Measurements from ENCODE around the gene XXYLT1. TPM values are rescaled to one million over a fixed set of nuclear protein-coding genes. Genes with fewer than 3 reads are reported as not detected.

XXYLT1 gene
- total RNA-seq, 1 donor from 2014 or later: 16.4 TPM

- TF ChIP-seq, protein P1, sequence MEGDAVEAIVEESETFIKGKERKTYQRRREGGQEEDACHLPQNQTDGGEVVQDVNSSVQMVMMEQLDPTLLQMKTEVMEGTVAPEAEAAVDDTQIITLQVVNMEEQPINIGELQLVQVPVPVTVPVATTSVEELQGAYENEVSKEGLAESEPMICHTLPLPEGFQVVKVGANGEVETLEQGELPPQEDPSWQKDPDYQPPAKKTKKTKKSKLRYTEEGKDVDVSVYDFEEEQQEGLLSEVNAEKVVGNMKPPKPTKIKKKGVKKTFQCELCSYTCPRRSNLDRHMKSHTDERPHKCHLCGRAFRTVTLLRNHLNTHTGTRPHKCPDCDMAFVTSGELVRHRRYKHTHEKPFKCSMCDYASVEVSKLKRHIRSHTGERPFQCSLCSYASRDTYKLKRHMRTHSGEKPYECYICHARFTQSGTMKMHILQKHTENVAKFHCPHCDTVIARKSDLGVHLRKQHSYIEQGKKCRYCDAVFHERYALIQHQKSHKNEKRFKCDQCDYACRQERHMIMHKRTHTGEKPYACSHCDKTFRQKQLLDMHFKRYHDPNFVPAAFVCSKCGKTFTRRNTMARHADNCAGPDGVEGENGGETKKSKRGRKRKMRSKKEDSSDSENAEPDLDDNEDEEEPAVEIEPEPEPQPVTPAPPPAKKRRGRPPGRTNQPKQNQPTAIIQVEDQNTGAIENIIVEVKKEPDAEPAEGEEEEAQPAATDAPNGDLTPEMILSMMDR (conservative IDR thresholded peaks at IDR 0.05; ENCODE audit: low read depth, low read length): no peak
These were observed 110.6 kb downstream of the XXYLT1 start for GRCh38 chr3:195160257-195160898.

GRCh38 chr3:195159814-195160165 lies 111.2 kb downstream of the XXYLT1 start:
- DNase-seq (ENCODE audit: low read depth): no peak
- TF ChIP-seq, protein P1 (conservative IDR thresholded peaks at IDR 0.05; ENCODE audit: low read depth, low read length): no peak
- H3K4me3 ChIP-seq (ENCODE audit: low read depth, low read length): no peak overlapping the region

More at GRCh38 chr3:195160257-195160898, 110.6 kb downstream of the XXYLT1 start:
- no peak for DNase-seq (ENCODE audit: low read depth)
- H3K4me3 ChIP-seq (ENCODE audit: low read depth, low read length): no peak overlapping the region

DNA sequence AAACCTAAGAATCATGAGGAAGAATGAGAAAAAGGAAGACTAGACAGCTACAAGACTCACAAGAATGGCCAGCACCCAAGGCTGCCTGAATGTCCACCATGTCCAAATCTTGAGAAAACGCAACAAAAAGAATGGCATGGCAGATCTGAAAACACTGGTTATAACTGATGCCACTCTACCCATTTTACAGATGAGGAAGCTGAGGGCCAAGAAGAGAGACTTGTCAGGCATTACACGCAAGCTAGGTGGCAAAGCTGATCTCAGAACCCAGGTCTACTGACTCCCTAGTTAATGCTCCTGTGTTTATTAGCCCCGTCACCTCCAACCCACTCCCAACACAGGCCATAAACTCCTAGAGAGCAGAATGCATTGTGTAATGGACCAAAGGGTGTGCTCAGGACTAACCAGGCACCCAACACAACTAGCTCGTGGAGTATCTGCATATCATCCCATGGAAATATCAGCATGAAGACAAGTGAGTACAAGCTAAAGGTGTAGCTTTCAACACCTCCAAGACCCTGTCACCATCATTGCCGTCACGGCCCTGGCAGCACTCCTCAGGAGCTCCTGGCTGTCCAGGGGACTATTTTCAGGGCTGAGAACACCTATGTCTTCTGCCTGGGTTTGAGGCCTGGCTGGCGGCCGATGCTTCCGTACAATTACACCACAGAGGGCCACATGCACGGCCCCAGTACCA lies 111.7 kb downstream of the XXYLT1 start:
- no peak overlapping the region for H3K4me3 ChIP-seq (ENCODE audit: low read depth, low read length)
- TF ChIP-seq, protein P1 (conservative IDR thresholded peaks at IDR 0.05; ENCODE audit: low read depth, low read length): no peak
- no peak for DNase-seq (ENCODE audit: low read depth)

GRCh38 chr3:195156286-195156890 lies 114.6 kb downstream of the XXYLT1 start:
- DNase-seq (ENCODE audit: low read depth): no peak
- TF ChIP-seq, protein P1 (conservative IDR thresholded peaks at IDR 0.05; ENCODE audit: low read depth, low read length): no peak
- H3K4me3 ChIP-seq (ENCODE audit: low read depth, low read length): no peak overlapping the region

DNA sequence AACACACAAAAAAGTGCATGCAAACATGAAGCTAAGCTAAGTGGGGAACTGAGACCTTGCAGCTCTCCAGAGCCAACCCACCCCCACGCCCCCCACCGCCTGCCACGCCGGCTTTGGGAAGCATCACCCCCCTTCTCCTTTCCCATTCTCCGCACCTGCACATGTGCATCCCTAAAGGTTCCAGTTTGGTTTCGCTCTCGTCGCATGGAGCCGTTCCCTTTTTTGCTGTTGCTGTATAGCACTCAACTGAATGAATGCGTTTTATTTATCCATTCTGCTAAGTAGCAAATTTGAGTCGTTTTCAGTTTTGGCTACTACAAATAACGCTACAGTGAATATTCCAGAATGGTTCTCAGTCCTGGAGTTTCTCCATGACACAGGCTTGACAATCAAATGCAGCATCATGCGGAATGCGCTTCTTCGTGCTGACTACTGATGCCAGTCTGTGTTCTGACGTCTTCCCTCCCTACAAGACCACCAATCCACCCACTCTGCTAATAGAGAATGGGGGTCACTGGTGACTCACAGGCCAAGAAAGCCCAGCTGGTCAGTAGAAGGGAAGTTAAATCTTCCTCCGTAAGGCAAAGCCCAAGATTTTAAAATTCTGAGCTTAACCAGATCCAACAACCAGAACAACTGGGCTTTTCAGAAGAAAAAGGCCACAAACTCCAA lies 115.3 kb downstream of the XXYLT1 start:
- no peak overlapping the region for H3K4me3 ChIP-seq (ENCODE audit: low read depth, low read length)
- no peak for DNase-seq (ENCODE audit: low read depth)

GRCh38 chr3:195154793-195155535 lies 116.0 kb downstream of the XXYLT1 start:
- TF ChIP-seq, protein P1 (conservative IDR thresholded peaks at IDR 0.05; ENCODE audit: low read depth, low read length): no peak
- H3K4me3 ChIP-seq (ENCODE audit: low read depth, low read length): no peak overlapping the region
- DNase-seq (ENCODE audit: low read depth): peak; percentile 30

More for the DNA sequence above, 115.3 kb downstream of the XXYLT1 start:
- TF ChIP-seq, protein P1 (conservative IDR thresholded peaks at IDR 0.05; ENCODE audit: low read depth, low read length): no peak

All from epithelial cell of proximal tubule (primary cell).